ENCODE measurements around the gene FGFBP3.

The FGFBP3 gene

DNA sequence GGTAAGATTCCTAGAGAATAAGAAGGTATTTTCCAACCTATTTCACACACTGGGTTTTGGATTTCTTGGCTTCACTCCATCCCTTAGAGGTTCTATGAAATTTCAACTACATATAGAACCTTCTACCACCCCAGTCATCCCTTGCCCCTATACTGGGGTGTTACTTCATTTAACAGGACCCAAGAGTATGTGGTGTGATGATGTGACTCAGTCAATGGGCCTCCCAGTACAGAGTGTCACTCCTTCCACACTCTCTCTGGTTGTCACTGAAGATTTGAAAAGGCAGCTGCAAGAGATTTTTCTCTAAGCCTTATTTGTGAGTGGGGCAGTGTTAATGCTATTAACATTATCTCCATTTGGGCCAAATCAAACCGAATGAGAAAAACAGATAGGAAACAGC, 33.5 kb downstream of the FGFBP3 start:
- H3K4me3 ChIP-seq (ENCODE audit: low read depth, low read length): no peak overlapping the region
- TF ChIP-seq, protein P1, sequence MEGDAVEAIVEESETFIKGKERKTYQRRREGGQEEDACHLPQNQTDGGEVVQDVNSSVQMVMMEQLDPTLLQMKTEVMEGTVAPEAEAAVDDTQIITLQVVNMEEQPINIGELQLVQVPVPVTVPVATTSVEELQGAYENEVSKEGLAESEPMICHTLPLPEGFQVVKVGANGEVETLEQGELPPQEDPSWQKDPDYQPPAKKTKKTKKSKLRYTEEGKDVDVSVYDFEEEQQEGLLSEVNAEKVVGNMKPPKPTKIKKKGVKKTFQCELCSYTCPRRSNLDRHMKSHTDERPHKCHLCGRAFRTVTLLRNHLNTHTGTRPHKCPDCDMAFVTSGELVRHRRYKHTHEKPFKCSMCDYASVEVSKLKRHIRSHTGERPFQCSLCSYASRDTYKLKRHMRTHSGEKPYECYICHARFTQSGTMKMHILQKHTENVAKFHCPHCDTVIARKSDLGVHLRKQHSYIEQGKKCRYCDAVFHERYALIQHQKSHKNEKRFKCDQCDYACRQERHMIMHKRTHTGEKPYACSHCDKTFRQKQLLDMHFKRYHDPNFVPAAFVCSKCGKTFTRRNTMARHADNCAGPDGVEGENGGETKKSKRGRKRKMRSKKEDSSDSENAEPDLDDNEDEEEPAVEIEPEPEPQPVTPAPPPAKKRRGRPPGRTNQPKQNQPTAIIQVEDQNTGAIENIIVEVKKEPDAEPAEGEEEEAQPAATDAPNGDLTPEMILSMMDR (IDR thresholded peaks at IDR 0.05; ENCODE audit: low read depth, low read length): no peak
- TF ChIP-seq POLR2A (IDR thresholded peaks at IDR 0.05; ENCODE audit: extremely low read depth, insufficient read length): no peak
- no peak for TF ChIP-seq MYC (IDR thresholded peaks at IDR 0.05; ENCODE audit: low read depth, low read length)
- TF ChIP-seq, protein P2, sequence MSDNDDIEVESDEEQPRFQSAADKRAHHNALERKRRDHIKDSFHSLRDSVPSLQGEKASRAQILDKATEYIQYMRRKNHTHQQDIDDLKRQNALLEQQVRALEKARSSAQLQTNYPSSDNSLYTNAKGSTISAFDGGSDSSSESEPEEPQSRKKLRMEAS (IDR thresholded peaks at IDR 0.05; ENCODE audit: low read depth, low read length): no peak
- no peak for DNase-seq (ENCODE audit: low read depth)

DNA sequence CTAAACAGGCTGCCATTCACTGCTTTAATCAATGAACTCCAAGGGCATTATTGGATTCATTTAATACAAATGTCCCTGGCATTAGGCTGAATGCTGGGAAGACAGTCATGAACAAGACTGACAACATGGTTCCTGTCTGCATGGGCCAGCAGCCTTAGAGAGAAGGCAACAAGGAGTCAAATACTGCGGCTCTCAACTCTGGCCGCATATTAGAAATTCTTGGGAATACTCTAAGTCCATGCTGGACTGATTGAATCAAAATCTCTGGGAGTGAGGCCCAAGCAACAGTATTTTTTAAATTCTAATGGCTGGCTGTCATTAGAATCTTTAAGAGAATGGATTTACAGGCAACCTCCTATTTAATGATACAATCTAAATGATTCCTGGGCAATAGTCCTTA, 34.1 kb downstream of the FGFBP3 start:
- DNase-seq (ENCODE audit: low read depth): no peak
- no peak for TF ChIP-seq MYC (IDR thresholded peaks at IDR 0.05; ENCODE audit: low read depth, low read length)
- no peak overlapping the region for H3K4me3 ChIP-seq (ENCODE audit: low read depth, low read length)

DNA sequence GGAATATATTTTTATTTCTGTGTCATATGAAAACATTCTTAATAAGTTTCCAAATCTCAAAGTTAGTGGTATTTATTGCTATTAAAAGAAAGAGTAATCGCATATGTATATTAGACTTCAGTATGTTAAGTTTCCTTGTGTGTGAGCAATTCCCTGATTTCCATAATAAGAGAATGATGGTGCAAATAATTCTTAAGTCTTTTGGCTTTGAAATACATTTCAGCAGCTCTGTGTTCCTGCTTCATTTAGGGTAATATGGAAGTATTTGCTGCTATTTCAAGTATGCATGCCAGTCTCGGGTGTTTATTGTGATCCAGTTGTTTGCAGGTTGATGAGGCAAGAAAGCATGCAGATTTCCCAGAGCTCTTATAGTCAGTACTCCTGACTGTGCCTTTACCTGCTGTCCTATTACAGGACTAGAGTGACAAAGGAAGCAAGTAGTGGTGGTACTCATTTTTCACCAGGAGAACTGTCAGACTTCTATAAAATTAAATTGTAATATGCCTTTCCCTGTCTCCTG, 43.7 kb downstream of the FGFBP3 start:
- TF ChIP-seq POLR2A (IDR thresholded peaks at IDR 0.05; ENCODE audit: extremely low read depth, insufficient read length): no peak
- TF ChIP-seq, protein P1 (IDR thresholded peaks at IDR 0.05; ENCODE audit: low read depth, low read length): no peak
- no peak for TF ChIP-seq MYC (IDR thresholded peaks at IDR 0.05; ENCODE audit: low read depth, low read length)
- TF ChIP-seq, protein P2 (IDR thresholded peaks at IDR 0.05; ENCODE audit: low read depth, low read length): no peak
- DNase-seq (ENCODE audit: low read depth): no peak
- H3K4me3 ChIP-seq (ENCODE audit: low read depth, low read length): no peak overlapping the region

DNA sequence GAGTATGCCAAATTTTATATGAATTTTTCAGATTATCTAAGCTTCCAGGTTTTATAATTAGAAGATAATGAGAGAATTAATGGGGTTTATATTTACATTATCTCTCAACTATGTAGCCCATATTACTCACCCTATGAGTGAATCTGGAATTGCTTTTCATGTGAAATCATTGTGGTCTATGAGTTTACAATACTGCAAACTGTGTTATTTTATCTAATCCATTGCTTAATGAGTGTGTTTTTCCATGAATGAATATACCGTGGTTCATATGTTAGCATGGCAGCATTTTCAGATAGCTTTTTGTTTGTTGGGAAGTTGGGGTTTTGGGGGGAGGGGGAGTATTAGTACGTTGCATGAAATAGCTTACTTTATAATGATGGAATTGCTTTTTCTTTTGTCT, 44.5 kb downstream of the FGFBP3 start:
- DNase-seq (ENCODE audit: low read depth): no peak
- TF ChIP-seq, protein P2 (IDR thresholded peaks at IDR 0.05; ENCODE audit: low read depth, low read length): no peak
- TF ChIP-seq POLR2A (IDR thresholded peaks at IDR 0.05; ENCODE audit: extremely low read depth, insufficient read length) (no peak), MYC (IDR thresholded peaks at IDR 0.05; ENCODE audit: low read depth, low read length) (no peak)
- TF ChIP-seq, protein P1 (IDR thresholded peaks at IDR 0.05; ENCODE audit: low read depth, low read length): no peak
- no peak overlapping the region for H3K4me3 ChIP-seq (ENCODE audit: low read depth, low read length)

- no peak for TF ChIP-seq MYC (IDR thresholded peaks at IDR 0.05; ENCODE audit: low read depth, low read length)
- TF ChIP-seq, protein P2 (IDR thresholded peaks at IDR 0.05; ENCODE audit: low read depth, low read length): no peak
- no peak for TF ChIP-seq POLR2A (IDR thresholded peaks at IDR 0.05; ENCODE audit: extremely low read depth, insufficient read length)
- TF ChIP-seq, protein P1 (IDR thresholded peaks at IDR 0.05; ENCODE audit: low read depth, low read length): no peak
- no peak overlapping the region for H3K4me3 ChIP-seq (ENCODE audit: low read depth, low read length)
- DNase-seq (ENCODE audit: low read depth): no peak
Measured at GRCh38 chr10:91864099-91864498, 45.2 kb downstream of the FGFBP3 start.

DNA sequence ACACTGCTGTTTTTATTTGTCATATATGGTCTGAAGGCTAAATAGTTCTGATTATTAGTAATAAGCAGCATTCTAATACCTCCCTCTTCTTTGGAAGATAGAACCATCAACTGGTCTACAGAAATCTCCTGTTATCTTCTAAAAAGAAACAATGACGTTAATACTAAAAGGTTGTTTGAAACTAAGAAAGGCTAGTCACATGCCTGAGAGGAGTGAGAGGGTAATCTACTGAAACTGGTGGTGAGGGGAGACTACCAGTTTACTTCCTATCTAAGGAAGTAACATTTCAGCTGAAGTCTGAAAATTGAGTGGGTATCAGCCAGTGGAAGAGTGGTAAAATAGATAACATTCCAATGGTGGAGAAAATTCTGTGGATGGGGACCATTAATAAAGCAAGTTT, 48.4 kb downstream of the FGFBP3 start:
- no peak for DNase-seq (ENCODE audit: low read depth)
- H3K4me3 ChIP-seq (ENCODE audit: low read depth, low read length): no peak overlapping the region
- TF ChIP-seq, protein P2 (IDR thresholded peaks at IDR 0.05; ENCODE audit: low read depth, low read length): no peak
- TF ChIP-seq POLR2A (IDR thresholded peaks at IDR 0.05; ENCODE audit: extremely low read depth, insufficient read length) (no peak), MYC (IDR thresholded peaks at IDR 0.05; ENCODE audit: low read depth, low read length) (no peak)
- TF ChIP-seq, protein P1 (IDR thresholded peaks at IDR 0.05; ENCODE audit: low read depth, low read length): no peak
